NB4 (cell line): Measurements from ENCODE around the gene VAC14.

Source experiments
- CTCF ChIP-seq: IDR thresholded peaks from one replicate; pipeline ENCODE4 v1.5.1; 2012; ENCODE audit warnings: low read depth, low read length
- POLR2A ChIP-seq: IDR thresholded peaks from 2 replicates; pipeline ENCODE4 v1.6.1; 2011; ENCODE audit warnings: mild to moderate bottlenecking; ENCODE audit not compliant: insufficient read length; ENCODE audit errors: extremely low read depth

GRCh38 chr16:70767377-70768202, 33.4 kb downstream of the VAC14 start:
- TF ChIP-seq CTCF (no peak), POLR2A (no peak)
